Stomach (tissue), 4 donors: Measurements from ENCODE around the gene CADM2.

ENCODE experiments used
- EP300 ChIP-seq: sonication (generic); formaldehyde crosslinking; IDR thresholded peaks from one replicate; pipeline ENCODE4 v1.6.1; 2017; ENCODE audit warnings: antibody characterized with exemption
- POLR2A ChIP-seq, 4 donors: fragments of 450-650 bp; IDR thresholded peaks; one replicate each; pipeline ENCODE4 v1.6.1; 2016; ENCODE audit warnings: antibody characterized with exemption in 4 of 4, control low read depth in 2 of 4, mild to moderate bottlenecking in 1 of 4, moderate library complexity in 1 of 4
- POLR2AphosphoS5 ChIP-seq, 3 donors: sonication (generic); formaldehyde crosslinking; IDR thresholded peaks; one replicate each; pipeline ENCODE4 v1.6.1; 2016; ENCODE audit warnings: antibody characterized with exemption in 3 of 3
- TF ChIP-seq, protein P1 (sequence below), 7 experiments: fragments of 450-650 bp in 4 of 7; fragments of 200-600 bp in 3 of 7; sonication (generic) in 3 of 7; IDR thresholded peaks; one replicate each; pipeline ENCODE4 v1.5.1; 2016 to 2019; ENCODE audit warnings: antibody characterized with exemption in 7 of 7, control low read depth in 2 of 7, mild to moderate bottlenecking in 1 of 7

DNA sequence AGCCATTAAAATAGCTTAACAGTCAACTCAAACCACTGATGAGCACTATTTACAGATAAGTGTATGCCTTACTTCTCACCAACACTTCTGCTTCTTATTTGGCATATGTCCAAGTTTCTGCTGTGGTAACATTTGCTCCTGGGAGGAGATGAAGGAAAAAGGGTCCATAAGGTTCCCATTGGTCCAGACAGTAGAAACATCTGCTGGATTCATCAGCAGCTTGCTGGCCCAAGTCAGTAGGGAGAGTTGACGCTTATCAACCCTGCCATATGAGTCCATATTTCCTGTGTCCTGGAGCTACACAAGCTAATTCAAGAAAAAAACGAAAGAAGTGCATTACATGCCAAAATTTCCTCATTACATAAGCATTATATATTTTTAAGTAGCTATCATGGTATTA, 824.5 kb downstream of the CADM2 start:
- TF ChIP-seq POLR2A (IDR thresholded peaks at IDR 0.05) (no peak), POLR2AphosphoS5 (IDR thresholded peaks at IDR 0.05) (no peak), EP300 (no peak)
- TF ChIP-seq, protein P1, sequence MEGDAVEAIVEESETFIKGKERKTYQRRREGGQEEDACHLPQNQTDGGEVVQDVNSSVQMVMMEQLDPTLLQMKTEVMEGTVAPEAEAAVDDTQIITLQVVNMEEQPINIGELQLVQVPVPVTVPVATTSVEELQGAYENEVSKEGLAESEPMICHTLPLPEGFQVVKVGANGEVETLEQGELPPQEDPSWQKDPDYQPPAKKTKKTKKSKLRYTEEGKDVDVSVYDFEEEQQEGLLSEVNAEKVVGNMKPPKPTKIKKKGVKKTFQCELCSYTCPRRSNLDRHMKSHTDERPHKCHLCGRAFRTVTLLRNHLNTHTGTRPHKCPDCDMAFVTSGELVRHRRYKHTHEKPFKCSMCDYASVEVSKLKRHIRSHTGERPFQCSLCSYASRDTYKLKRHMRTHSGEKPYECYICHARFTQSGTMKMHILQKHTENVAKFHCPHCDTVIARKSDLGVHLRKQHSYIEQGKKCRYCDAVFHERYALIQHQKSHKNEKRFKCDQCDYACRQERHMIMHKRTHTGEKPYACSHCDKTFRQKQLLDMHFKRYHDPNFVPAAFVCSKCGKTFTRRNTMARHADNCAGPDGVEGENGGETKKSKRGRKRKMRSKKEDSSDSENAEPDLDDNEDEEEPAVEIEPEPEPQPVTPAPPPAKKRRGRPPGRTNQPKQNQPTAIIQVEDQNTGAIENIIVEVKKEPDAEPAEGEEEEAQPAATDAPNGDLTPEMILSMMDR (IDR thresholded peaks at IDR 0.05): no peak
